Panc1 (cell line): Measurements from ENCODE around the gene BTBD2.

Experiments used
- POLR2AphosphoS5 ChIP-seq: IDR thresholded peaks from 2 replicates; pipeline ENCODE4 v1.6.1; 2012; ENCODE audit warnings: mild to moderate bottlenecking, low read depth, low read length, moderate library complexity
- REST ChIP-seq, 2 experiments: IDR thresholded peaks; 2 replicates each; pipeline ENCODE4 v1.6.1; 2011 to 2012; ENCODE audit warnings: low read depth in 2 of 2, control low read depth in 1 of 2, low read length in 1 of 2, mild to moderate bottlenecking in 1 of 2, moderate library complexity in 1 of 2; ENCODE audit not compliant: insufficient read depth in 1 of 2
- SIN3A ChIP-seq: IDR thresholded peaks from 2 replicates; pipeline ENCODE4 v1.6.1; 2012; ENCODE audit warnings: low read depth, mild to moderate bottlenecking, low read length, moderate library complexity, borderline replicate concordance; ENCODE audit not compliant: insufficient read depth
- TF ChIP-seq, protein P1 (sequence below): fragments of 450-650 bp; IDR thresholded peaks from 2 replicates; pipeline ENCODE4 v1.5.1; 2017; ENCODE audit warnings: mild to moderate bottlenecking

GRCh38 chr19:1998712-1999708 lies 16.5 kb downstream of the BTBD2 start:
- TF ChIP-seq, protein P1, sequence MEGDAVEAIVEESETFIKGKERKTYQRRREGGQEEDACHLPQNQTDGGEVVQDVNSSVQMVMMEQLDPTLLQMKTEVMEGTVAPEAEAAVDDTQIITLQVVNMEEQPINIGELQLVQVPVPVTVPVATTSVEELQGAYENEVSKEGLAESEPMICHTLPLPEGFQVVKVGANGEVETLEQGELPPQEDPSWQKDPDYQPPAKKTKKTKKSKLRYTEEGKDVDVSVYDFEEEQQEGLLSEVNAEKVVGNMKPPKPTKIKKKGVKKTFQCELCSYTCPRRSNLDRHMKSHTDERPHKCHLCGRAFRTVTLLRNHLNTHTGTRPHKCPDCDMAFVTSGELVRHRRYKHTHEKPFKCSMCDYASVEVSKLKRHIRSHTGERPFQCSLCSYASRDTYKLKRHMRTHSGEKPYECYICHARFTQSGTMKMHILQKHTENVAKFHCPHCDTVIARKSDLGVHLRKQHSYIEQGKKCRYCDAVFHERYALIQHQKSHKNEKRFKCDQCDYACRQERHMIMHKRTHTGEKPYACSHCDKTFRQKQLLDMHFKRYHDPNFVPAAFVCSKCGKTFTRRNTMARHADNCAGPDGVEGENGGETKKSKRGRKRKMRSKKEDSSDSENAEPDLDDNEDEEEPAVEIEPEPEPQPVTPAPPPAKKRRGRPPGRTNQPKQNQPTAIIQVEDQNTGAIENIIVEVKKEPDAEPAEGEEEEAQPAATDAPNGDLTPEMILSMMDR, result no peak
- no peak for TF ChIP-seq POLR2AphosphoS5
- no peak for TF ChIP-seq SIN3A
- TF ChIP-seq REST (IDR thresholded peaks at IDR 0.05; ENCODE audit: insufficient read depth in 1 of 2, low read depth in 2 of 2, low read length in 1 of 2), result no peak
